Stimulated activated CD4-positive, alpha-beta T cell treated with anti-CD3 and anti-CD28 coated beads, Interleukin-4, amount 100 ng/mL, for 1 hour (primary cell): ENCODE measurements around the gene GOLGA7B.

Experiments used
- DNase-seq: peaks from one replicate; pipeline ENCODE4 v3.0.0-alpha.2; 2020

Gene GOLGA7B

DNA sequence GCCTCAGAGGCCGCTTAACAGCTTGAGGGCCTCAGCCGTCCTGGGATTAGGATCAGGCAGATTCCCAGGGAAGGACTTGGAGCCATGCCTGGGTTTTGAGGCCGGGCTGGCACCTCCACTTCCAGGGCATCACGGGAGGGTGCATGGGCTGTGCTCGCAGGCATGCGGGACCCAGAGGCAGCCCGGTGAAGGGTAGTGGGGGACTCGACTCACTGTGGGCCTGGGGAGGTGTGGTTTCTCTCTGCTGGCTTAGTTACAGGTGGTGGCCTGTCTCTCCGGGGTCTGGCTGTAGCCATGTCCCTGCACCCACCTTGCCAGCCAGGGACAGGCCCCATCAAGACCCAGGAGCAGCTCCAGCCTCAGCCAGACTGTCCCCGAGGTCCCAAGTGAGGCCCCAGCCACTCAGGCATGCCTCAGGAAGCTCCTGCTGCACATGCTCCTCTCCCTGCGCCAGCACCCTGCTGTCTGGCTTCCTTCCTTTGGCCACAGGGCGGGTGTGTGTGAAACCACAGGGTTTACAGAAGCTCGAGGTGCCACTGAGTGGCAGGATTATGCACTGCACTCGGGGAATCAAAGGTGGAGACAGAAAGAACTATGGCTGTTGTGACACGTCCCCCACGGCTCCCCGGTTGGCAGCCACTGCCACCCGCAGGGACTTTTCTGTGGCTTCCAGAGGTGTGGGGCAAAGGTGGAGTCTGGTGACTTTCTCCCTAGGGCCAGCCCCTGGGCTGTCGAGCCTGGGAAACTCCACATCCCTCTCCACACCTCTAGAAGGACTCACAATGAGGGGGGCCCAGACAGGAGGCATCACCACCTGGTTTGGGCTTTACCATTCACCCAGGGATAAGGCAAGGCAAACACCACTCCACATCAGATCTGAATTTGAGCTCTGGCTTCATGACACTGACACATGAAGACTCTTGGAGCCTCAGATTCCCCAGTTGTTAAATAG lies 19.7 kb downstream of the GOLGA7B start:
- DNase-seq, result peak; percentile 72

DNA sequence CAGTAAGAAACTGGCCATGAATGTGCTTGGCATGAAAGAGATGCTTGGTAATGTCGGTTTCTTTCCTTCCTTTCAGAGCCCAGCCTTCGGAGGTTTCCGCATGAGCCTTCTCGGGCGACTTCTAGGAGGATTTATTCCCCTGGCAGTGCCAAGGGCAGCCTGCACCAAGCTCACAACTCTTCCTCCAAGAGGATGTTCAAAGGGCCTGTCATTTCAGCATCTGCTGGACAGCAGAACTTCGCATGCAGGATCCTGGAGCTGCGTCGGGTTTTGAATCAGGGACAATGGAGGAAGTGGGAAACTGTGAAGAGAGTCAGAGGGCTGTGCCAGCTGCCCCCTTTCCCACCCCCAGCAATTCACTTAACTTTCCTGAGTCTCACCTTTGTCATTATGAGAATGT lies 21.3 kb downstream of the GOLGA7B start:
- DNase-seq, result no peak

GRCh38 chr10:97873569-97873968 lies 23.9 kb downstream of the GOLGA7B start:
- no peak for DNase-seq

GRCh38 chr10:97874332-97874731 lies 24.7 kb downstream of the GOLGA7B start:
- DNase-seq, result no peak

DNA sequence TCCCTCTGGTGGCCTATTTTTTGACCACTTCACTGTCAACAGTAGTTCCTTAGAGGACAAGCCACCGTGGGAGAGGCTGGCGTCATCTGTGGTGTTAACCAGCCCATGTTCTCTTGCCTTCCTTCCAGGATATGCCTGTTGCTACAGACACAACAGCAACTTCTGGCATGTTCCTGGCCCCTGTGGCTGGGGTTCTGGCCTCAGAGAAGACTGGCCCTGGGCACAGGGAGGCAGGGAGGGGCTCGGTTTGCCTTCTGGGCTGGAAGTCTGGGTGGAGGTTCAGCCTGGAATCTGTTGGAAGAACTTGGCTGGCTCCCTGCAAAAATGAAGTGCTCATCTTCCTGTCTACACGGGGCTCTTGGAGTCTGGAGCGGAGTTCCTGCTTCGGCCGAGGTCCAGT lies 25.7 kb downstream of the GOLGA7B start:
- DNase-seq, result no peak

DNA sequence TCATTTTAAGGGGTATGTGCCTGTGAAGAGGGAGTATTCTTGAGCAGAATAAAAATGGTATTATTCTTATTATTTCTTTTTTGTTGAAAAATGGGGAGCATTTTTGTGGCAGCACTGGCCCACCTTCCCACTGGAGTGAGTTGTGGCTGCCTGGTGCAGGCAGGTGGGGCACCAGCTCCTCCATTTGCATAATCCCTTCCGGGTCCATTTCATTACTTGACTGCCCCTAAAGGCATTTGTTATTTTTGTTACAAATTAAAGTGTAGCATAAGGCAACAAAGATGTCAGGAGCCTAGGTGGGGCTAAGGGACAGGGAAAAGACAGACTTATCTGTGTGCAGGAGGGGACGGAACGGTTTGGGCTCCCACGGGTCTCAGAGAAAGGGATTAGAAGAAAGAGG lies 26.8 kb downstream of the GOLGA7B start:
- no peak for DNase-seq

- DNase-seq, result no peak
Measured at GRCh38 chr10:97879241-97879640, 29.6 kb downstream of the GOLGA7B start.

DNA sequence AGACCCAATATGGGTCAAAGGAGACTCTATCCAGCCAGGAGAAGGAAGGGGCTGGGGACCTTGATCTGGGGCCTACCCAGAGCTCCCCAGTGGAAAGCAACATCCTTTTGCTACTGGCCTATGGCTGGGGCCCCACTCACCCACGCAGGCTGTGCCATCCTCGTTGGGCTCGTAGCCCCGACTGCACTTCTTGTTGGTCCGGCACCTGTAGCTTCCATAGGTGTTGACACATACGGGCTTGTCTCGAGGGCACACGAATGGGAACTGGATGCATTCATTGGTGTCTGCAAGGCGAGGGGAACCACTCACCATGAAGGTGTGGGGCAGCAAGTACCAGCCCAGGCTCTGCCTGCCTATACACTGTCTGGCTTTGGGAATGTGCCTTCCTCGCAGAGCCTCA lies 30.5 kb downstream of the GOLGA7B start:
- DNase-seq, result no peak

GRCh38 chr10:97882142-97883091 lies 32.8 kb downstream of the GOLGA7B start:
- no peak for DNase-seq

GRCh38 chr10:97883092-97883485 lies 33.4 kb downstream of the GOLGA7B start:
- DNase-seq, result no peak

DNA sequence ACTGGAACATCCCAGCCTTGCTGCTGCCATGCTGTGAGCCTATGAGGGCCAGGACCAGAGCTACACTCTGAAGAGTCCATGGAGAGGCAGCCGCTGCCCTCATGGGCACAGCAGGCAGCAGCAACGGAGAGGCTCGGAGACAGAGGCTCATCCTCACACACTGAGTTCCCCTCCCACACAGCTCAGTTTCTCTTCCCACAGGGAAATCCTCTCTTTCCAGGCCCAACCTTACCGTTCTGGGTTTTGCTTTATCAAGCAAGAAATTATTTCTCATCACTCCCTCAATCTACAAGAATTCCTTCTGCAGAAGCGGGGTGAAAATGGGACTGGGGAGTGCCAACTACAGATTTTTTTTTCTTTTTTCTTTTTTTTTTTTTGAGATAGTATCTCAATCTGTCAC lies 36.6 kb downstream of the GOLGA7B start:
- no peak for DNase-seq

DNA sequence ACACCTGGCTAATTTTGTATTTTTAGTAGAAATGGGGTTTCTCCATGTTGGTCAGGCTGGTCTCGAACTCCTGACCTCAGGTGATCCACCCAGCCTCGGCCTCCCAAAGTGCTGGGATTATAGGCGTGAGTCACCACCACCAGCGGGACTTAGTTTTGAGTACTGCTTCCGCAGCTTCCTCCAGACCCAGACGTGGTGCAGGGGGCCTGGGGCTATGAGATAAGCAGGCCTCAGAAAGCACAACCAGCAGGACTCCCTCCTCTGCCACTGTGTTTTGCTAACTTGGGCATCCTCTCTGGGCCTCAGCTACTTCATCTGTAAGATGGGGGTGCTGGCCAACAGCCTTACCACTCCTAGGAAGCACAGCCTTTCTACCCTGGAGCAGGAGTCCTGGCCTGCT lies 37.8 kb downstream of the GOLGA7B start:
- no peak for DNase-seq

- DNase-seq, result no peak
Measured at GRCh38 chr10:97888134-97888533, 38.5 kb downstream of the GOLGA7B start.

- DNase-seq, result no peak
Measured at GRCh38 chr10:97888641-97889262, 39.1 kb downstream of the GOLGA7B start.

DNA sequence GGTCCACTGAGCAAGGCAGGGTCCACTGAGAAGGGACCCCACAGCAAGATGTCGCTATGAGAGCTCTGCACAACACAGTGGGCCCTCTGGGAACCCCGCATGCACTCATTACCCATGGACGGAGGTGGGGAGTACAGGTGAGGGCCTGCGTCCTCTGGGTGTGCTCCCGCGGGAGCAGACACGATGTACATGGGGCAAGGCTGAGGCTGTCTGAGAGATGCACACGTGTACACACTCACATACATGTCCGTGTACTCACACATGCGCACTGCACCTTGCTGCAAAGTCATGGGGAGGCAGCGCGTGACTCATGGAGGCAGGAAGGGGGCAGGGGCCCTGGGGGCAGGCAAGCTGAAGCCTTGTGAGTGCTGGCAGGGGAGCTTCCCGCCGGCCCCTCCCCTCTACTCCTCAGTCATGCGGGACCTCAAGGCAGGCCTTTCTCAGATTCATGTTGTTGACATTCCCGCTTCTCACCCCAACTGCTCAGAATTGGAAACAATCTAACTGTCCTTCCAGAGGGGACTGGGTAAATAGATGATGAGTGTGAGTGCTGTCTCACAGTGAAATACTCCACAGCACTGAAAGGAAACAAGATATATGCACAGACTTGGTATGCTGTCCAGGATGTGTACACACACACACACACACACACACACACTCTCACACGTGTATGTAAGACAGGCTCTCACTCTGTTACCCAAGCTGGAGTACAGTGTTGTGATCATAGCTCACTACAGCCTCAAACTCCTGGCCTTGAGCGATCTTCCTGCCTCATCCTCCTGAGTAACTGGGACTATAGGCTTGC lies 40.0 kb downstream of the GOLGA7B start:
- no peak for DNase-seq

GRCh38 chr10:97891497-97892167 lies 42.0 kb downstream of the GOLGA7B start:
- no peak for DNase-seq

- DNase-seq, result no peak
Measured at GRCh38 chr10:97892506-97892905, 42.9 kb downstream of the GOLGA7B start.

DNA sequence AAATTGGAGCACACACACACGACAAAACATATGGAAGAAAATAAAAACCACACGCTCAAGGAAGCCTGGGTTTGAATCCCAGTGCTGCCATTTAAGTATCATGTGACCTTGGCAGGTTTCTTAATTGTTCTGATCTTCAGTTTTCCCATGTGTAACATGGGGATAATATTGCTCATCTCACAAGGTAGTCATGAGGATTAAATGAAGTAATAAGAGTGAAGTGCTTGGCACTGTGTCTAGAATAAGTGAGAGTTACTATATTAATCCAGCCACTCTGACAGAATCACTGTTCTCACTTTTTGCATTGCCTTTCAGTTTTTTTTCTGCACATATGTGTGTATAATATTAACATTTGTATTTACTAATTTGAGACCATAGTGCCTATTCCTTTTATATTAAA lies 43.3 kb downstream of the GOLGA7B start:
- no peak for DNase-seq

DNA sequence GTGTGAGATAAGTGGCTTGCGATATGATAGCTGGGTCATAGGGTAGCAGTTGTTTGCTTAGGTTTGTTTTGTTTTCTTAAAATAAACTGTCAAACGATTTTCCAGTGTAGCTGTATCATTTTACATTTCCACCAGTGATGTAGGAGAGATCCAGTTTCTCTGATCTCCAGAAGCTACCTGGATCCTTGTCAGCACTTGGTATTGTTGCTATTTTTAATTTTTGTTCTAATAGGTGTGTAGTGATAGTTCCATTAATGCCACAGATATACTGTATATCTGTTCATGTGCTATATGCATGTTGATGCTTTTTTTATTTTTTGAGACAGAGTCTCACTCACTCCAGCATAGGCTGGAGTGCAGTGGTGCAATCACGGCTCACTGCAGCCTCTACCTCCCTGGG lies 44.4 kb downstream of the GOLGA7B start:
- no peak for DNase-seq

DNA sequence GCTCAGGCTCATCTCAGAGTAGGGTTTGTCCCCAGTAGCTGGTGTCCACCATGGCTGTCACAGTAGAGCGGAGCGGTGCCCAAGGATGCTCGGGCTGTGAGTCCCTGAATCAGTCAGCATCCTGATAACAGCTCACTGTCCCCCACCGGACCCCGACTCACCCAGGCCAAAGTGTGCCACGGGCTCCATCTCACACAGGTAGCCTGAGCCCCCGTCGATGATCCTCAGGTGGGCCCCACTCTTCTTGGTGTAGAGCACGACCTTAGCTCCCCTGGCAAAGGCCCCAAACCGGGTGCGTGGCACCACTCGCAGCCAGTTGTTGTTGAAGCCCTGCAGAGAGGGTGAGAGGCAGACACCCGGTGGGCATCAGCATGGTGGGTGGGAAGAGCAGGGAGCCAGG lies 45.4 kb downstream of the GOLGA7B start:
- DNase-seq, result no peak

DNA sequence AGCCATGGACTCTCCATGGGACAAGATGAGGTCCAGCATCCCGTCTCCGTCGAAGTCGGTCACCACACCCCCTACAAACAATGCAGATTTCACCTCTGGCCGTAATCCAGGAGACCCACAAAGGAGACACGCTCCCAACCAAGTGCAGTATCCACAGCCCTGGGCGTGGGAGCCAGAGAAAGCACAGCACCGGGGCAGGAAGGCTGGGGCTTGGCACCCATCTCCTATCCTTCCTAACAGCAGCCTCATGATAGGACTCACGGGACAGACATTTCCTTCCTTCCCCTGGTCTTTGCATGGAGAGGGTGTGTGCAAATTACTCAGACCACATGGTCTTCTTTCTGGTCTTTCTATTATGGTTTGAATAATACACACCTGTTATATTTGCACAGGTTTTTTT lies 46.3 kb downstream of the GOLGA7B start:
- DNase-seq, result no peak
